ENCODE data around the gene CYLD.

The CYLD gene

GRCh38 chr16:50781043-50781442, 39.2 kb downstream of the CYLD start:
- Histone ChIP-seq H3K79me2 (ENCODE audit: low read length) (peaks cover 10% of the 10 kb centered on the region; the same call in 1 of the 2 replicates), H3K27me3 (replicated peaks; ENCODE audit: insufficient read depth, low read length) (no peaks in the 10 kb centered on the region), H3K27ac (ENCODE audit: low read length) (no peak overlapping the region), H3K4me2 (ENCODE audit: low read depth, low read length) (no peak overlapping the region), H3K9ac (ENCODE audit: low read length) (no peak overlapping the region), H3F3A (ENCODE audit: insufficient read depth, low read length) (no peaks in the 10 kb centered on the region), H4K20me1 (ENCODE audit: insufficient read depth, low read length) (no peaks in the 10 kb centered on the region), H2AFZ (ENCODE audit: low read length) (no peak overlapping the region), H3K4me1 (ENCODE audit: low read length) (no peaks in the 10 kb centered on the region), H3K9me2 (replicated peaks; ENCODE audit: insufficient read depth, low read length) (no peaks in the 10 kb centered on the region), H3K9me3 (replicated peaks; ENCODE audit: insufficient read depth, low read length) (no peaks in the 10 kb centered on the region), H3K4me3 (ENCODE audit: low read length) (no peak overlapping the region), H3K36me3 (replicated peaks; ENCODE audit: insufficient read depth, low read length) (peaks cover 12% of the 10 kb centered on the region; the same call in 1 of the 2 replicates)
- DNase-seq = no peak
- TF ChIP-seq EZH2 (optimal IDR thresholded peaks at IDR 0.05; ENCODE audit: low read depth, low read length) = no peak
- no peak for TF ChIP-seq EZH2phosphoT487 (IDR thresholded peaks at IDR 0.05; ENCODE audit: low read length)
- no peak for TF ChIP-seq CTCF (IDR thresholded peaks at IDR 0.05; ENCODE audit: low read length)

GRCh38 chr16:50781518-50781917, 39.6 kb downstream of the CYLD start:
- no peaks in the 10 kb centered on the region for H3F3A ChIP-seq (ENCODE audit: insufficient read depth, low read length)
- H4K20me1 ChIP-seq (ENCODE audit: insufficient read depth, low read length) = no peaks in the 10 kb centered on the region
- no peaks in the 10 kb centered on the region for H3K4me1 ChIP-seq (ENCODE audit: low read length)
- H3K9me3 ChIP-seq (replicated peaks; ENCODE audit: insufficient read depth, low read length) = no peaks in the 10 kb centered on the region
- no peak overlapping the region for H2AFZ ChIP-seq (ENCODE audit: low read length)
- peaks cover 12% of the 10 kb centered on the region; the same call in 1 of the 2 replicates for H3K36me3 ChIP-seq (replicated peaks; ENCODE audit: insufficient read depth, low read length)
- H3K9me2 ChIP-seq (replicated peaks; ENCODE audit: insufficient read depth, low read length) = no peaks in the 10 kb centered on the region
- no peak overlapping the region for H3K4me2 ChIP-seq (ENCODE audit: low read depth, low read length)
- no peaks in the 10 kb centered on the region for H3K27me3 ChIP-seq (replicated peaks; ENCODE audit: insufficient read depth, low read length)
- TF ChIP-seq EZH2phosphoT487 (IDR thresholded peaks at IDR 0.05; ENCODE audit: low read length) = no peak
- no peak for TF ChIP-seq EZH2 (optimal IDR thresholded peaks at IDR 0.05; ENCODE audit: low read depth, low read length)
- no peak for TF ChIP-seq CTCF (IDR thresholded peaks at IDR 0.05; ENCODE audit: low read length)
- H3K79me2 ChIP-seq (ENCODE audit: low read length) = peaks cover 5% of the 10 kb centered on the region; the same call in 1 of the 2 replicates
- DNase-seq = no peak
- no peak overlapping the region for H3K9ac ChIP-seq (ENCODE audit: low read length)
- no peak overlapping the region for H3K4me3 ChIP-seq (ENCODE audit: low read length)
- H3K27ac ChIP-seq (ENCODE audit: low read length) = no peak overlapping the region

GRCh38 chr16:50789757-50790156, 47.9 kb downstream of the CYLD start:
- Histone ChIP-seq H4K20me1 (ENCODE audit: insufficient read depth, low read length) (no peaks in the 10 kb centered on the region), H3K4me1 (ENCODE audit: low read length) (no peaks in the 10 kb centered on the region), H3F3A (ENCODE audit: insufficient read depth, low read length) (no peaks in the 10 kb centered on the region), H3K4me3 (ENCODE audit: low read length) (no peak overlapping the region), H3K27ac (ENCODE audit: low read length) (no peak overlapping the region), H2AFZ (ENCODE audit: low read length) (no peak overlapping the region), H3K9me2 (replicated peaks; ENCODE audit: insufficient read depth, low read length) (no peaks in the 10 kb centered on the region), H3K79me2 (ENCODE audit: low read length) (no peaks in the 10 kb centered on the region), H3K9me3 (replicated peaks; ENCODE audit: insufficient read depth, low read length) (no peaks in the 10 kb centered on the region), H3K4me2 (ENCODE audit: low read depth, low read length) (no peak overlapping the region), H3K27me3 (replicated peaks; ENCODE audit: insufficient read depth, low read length) (no peaks in the 10 kb centered on the region), H3K9ac (ENCODE audit: low read length) (no peak overlapping the region), H3K36me3 (replicated peaks; ENCODE audit: insufficient read depth, low read length) (peaks cover 7% of the 10 kb centered on the region; the same call in 1 of the 2 replicates)
- DNase-seq = no peak
- TF ChIP-seq EZH2 (optimal IDR thresholded peaks at IDR 0.05; ENCODE audit: low read depth, low read length) (no peak), CTCF (IDR thresholded peaks at IDR 0.05; ENCODE audit: low read length) (no peak), EZH2phosphoT487 (IDR thresholded peaks at IDR 0.05; ENCODE audit: low read length) (no peak)

All from MM.1S (cell line).